ENCODE results near the gene MTR. TPM values are rescaled to one million over a fixed set of nuclear protein-coding genes. Genes with fewer than 3 reads are reported as not detected.

The MTR gene
- total and polyA plus RNA-seq, 2 experiments from 2014 or later, result 23.9 to 61.7 TPM

GRCh38 chr1:236762410-236762809, 32.7 kb upstream of the MTR start:
- no peak for DNase-seq (ENCODE audit: low read depth in 1 of 2, low spot score in 1 of 2)
- TF ChIP-seq, protein P1, sequence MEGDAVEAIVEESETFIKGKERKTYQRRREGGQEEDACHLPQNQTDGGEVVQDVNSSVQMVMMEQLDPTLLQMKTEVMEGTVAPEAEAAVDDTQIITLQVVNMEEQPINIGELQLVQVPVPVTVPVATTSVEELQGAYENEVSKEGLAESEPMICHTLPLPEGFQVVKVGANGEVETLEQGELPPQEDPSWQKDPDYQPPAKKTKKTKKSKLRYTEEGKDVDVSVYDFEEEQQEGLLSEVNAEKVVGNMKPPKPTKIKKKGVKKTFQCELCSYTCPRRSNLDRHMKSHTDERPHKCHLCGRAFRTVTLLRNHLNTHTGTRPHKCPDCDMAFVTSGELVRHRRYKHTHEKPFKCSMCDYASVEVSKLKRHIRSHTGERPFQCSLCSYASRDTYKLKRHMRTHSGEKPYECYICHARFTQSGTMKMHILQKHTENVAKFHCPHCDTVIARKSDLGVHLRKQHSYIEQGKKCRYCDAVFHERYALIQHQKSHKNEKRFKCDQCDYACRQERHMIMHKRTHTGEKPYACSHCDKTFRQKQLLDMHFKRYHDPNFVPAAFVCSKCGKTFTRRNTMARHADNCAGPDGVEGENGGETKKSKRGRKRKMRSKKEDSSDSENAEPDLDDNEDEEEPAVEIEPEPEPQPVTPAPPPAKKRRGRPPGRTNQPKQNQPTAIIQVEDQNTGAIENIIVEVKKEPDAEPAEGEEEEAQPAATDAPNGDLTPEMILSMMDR (IDR thresholded peaks at IDR 0.05; ENCODE audit: low read depth, low read length), result no peak
- Histone ChIP-seq H3K27me3 (no peaks in the 10 kb centered on the region), H3K36me3 (peaks cover 76% of the 10 kb centered on the region), H3K27ac (peak overlapping the region; percentile 20), H3K9me3 (ENCODE audit: low read depth) (no peaks in the 10 kb centered on the region), H3K4me1 (ENCODE audit: low read depth) (no peaks in the 10 kb centered on the region), H3K4me3 (no peak overlapping the region)

GRCh38 chr1:236765831-236766230, 29.3 kb upstream of the MTR start:
- TF ChIP-seq, protein P1 (IDR thresholded peaks at IDR 0.05; ENCODE audit: low read depth, low read length), result no peak
- Histone ChIP-seq H3K36me3 (peaks cover 45% of the 10 kb centered on the region), H3K27me3 (no peaks in the 10 kb centered on the region), H3K27ac (peak overlapping the region; percentile 51), H3K4me3 (no peak overlapping the region), H3K4me1 (ENCODE audit: low read depth) (peaks cover 10% of the 10 kb centered on the region), H3K9me3 (ENCODE audit: low read depth) (no peaks in the 10 kb centered on the region)
- DNase-seq (ENCODE audit: low read depth in 1 of 2, low spot score in 1 of 2), result no peak

GRCh38 chr1:236766506-236766905, 28.6 kb upstream of the MTR start:
- Histone ChIP-seq H3K27me3 (no peaks in the 10 kb centered on the region), H3K27ac (peak overlapping the region; percentile 51), H3K9me3 (ENCODE audit: low read depth) (no peaks in the 10 kb centered on the region), H3K4me3 (no peak overlapping the region), H3K36me3 (peaks cover 39% of the 10 kb centered on the region), H3K4me1 (ENCODE audit: low read depth) (peaks cover 10% of the 10 kb centered on the region)
- DNase-seq (ENCODE audit: low read depth in 1 of 2, low spot score in 1 of 2), result no peak
- TF ChIP-seq, protein P1 (IDR thresholded peaks at IDR 0.05; ENCODE audit: low read depth, low read length), result no peak

DNA sequence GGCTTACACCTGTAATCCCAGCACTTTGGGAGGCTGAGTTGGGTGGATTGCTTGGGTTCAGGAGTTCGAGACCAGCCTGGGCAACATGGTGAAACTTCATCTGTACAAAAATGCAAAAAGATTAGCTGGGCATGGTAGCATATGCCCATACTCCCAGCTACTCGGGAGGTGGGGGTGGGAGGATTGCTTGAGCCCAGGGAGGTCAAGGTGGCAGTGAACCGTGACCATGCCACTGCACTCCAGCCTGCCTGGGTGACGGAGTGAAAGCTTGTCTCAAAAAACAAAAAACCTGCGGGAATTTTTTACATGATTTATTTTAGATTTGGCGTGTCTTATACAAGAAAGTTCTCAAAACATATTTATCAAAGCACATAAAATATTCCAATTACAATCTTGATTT, 27.8 kb upstream of the MTR start:
- Histone ChIP-seq H3K36me3 (peaks cover 31% of the 10 kb centered on the region), H3K9me3 (ENCODE audit: low read depth) (no peaks in the 10 kb centered on the region), H3K27ac (peak overlapping the region; percentile 51), H3K4me3 (no peak overlapping the region), H3K4me1 (ENCODE audit: low read depth) (peaks cover 10% of the 10 kb centered on the region), H3K27me3 (no peaks in the 10 kb centered on the region)
- TF ChIP-seq, protein P1 (IDR thresholded peaks at IDR 0.05; ENCODE audit: low read depth, low read length), result no peak
- no peak for DNase-seq (ENCODE audit: low read depth in 1 of 2, low spot score in 1 of 2)

GRCh38 chr1:236768601-236769000, 26.5 kb upstream of the MTR start:
- Histone ChIP-seq H3K4me3 (no peak overlapping the region), H3K36me3 (peaks cover 18% of the 10 kb centered on the region), H3K27ac (peak overlapping the region; percentile 71), H3K9me3 (ENCODE audit: low read depth) (no peaks in the 10 kb centered on the region), H3K27me3 (no peaks in the 10 kb centered on the region), H3K4me1 (ENCODE audit: low read depth) (peaks cover 10% of the 10 kb centered on the region)
- TF ChIP-seq, protein P1 (IDR thresholded peaks at IDR 0.05; ENCODE audit: low read depth, low read length), result no peak
- peak in 1 of 2 donors; percentile 6 for DNase-seq (ENCODE audit: low read depth in 1 of 2, low spot score in 1 of 2)

DNA sequence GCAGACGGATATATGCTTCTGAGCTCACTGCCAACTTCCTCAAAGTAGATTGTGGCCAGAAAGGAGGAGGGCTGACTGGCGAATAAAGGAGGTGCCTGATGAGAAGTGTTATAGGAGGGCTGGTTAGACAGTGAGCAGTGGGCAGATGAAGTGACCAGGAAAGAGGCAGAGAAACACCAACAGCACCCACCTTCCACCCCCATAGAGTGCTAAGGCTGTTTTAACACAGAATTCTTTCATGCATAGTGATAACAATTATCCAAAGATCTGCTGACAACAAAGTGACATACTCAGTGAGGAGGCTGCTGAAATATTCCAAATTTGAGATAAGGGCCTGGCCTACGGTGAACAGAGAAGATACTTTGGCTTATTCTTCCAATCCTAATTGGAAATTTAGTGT, 21.2 kb upstream of the MTR start:
- TF ChIP-seq, protein P1 (IDR thresholded peaks at IDR 0.05; ENCODE audit: low read depth, low read length), result no peak
- H3K4me1 ChIP-seq (ENCODE audit: low read depth), result peaks cover 23% of the 10 kb centered on the region
- H3K36me3 ChIP-seq, result no peaks in the 10 kb centered on the region
- H3K27me3 ChIP-seq, result no peaks in the 10 kb centered on the region
- H3K27ac ChIP-seq, result no peak overlapping the region
- DNase-seq (ENCODE audit: low read depth in 1 of 2, low spot score in 1 of 2), result no peak
- no peaks in the 10 kb centered on the region for H3K9me3 ChIP-seq (ENCODE audit: low read depth)
- H3K4me3 ChIP-seq, result no peak overlapping the region
